Fibroblast of skin of right quadriceps (primary cell): ENCODE results near the gene VENTX.

ENCODE experiments used
- DNase-seq: peaks from one replicate; pipeline ENCODE4 v3.0.0-alpha.2; 2013

The VENTX gene

GRCh38 chr10:133202778-133203651 lies 34.6 kb upstream of the VENTX start:
- no peak for DNase-seq

GRCh38 chr10:133203652-133204195 lies 33.9 kb upstream of the VENTX start:
- DNase-seq, result no peak

GRCh38 chr10:133204226-133205015 lies 33.2 kb upstream of the VENTX start:
- DNase-seq, result no peak

GRCh38 chr10:133205146-133205545 lies 32.5 kb upstream of the VENTX start:
- no peak for DNase-seq

GRCh38 chr10:133206356-133207040 lies 31.2 kb upstream of the VENTX start:
- DNase-seq, result no peak

GRCh38 chr10:133207041-133207600 lies 30.5 kb upstream of the VENTX start:
- DNase-seq, result no peak

- DNase-seq, result no peak
These were observed 30.0 kb upstream of the VENTX start for GRCh38 chr10:133207627-133208026.

GRCh38 chr10:133208466-133208865 lies 29.2 kb upstream of the VENTX start:
- no peak for DNase-seq

- DNase-seq, result no peak
These were observed 28.5 kb upstream of the VENTX start for GRCh38 chr10:133209117-133209516.

GRCh38 chr10:133209641-133210040 lies 28.0 kb upstream of the VENTX start:
- no peak for DNase-seq

- DNase-seq, result no peak
These were observed 27.1 kb upstream of the VENTX start for GRCh38 chr10:133210398-133211140.

- DNase-seq, result no peak
These were observed 26.4 kb upstream of the VENTX start for GRCh38 chr10:133211141-133211830.

GRCh38 chr10:133211959-133212852 lies 25.4 kb upstream of the VENTX start:
- DNase-seq, result no peak

- no peak for DNase-seq
These were observed 24.7 kb upstream of the VENTX start for GRCh38 chr10:133212853-133213494.

GRCh38 chr10:133213641-133214467 lies 23.8 kb upstream of the VENTX start:
- DNase-seq, result no peak

GRCh38 chr10:133214468-133215410 lies 22.9 kb upstream of the VENTX start:
- DNase-seq, result no peak

GRCh38 chr10:133215586-133215985 lies 22.1 kb upstream of the VENTX start:
- no peak for DNase-seq

GRCh38 chr10:133216776-133217175 lies 20.9 kb upstream of the VENTX start:
- no peak for DNase-seq
